Thoracic aorta (tissue), 2 donors: Measurements from ENCODE around the gene PLXDC1. TPM values are rescaled to one million over a fixed set of nuclear protein-coding genes. Genes with fewer than 3 reads are reported as not detected.

Experiments used
- ATAC-seq: fragments of 150-250 bp; one replicate; pipeline ENCODE4 v1.8.0; 2017; ENCODE audit warnings: low read depth; ENCODE audit not compliant: insufficient number of reproducible peaks, low FRiP score
- DNase-seq: peaks from one replicate; pipeline ENCODE4 v3.0.0-alpha.2; 2020; ENCODE audit warnings: low spot score
- H3K27ac ChIP-seq, 2 donors: fragments of 200-600 bp; sonication (generic); 1 replicate in 1 of 2; 2 replicates in 1 of 2; pipeline ENCODE4 v1.5.1; 2016; ENCODE audit warnings: mild to moderate bottlenecking in 2 of 2, moderate library complexity in 2 of 2
- H3K27me3 ChIP-seq: fragments of 200-600 bp; sonication (generic); replicated peaks from 2 replicates; pipeline ENCODE4 v1.6.0; 2016; ENCODE audit warnings: mild to moderate bottlenecking; ENCODE audit not compliant: insufficient read depth
- H3K36me3 ChIP-seq: fragments of 200-600 bp; sonication (generic); one replicate; pipeline ENCODE4 v1.5.1; 2016
- H3K4me1 ChIP-seq, 2 donors: fragments of 200-600 bp; sonication (generic); 1 replicate in 1 of 2; 2 replicates in 1 of 2; pipeline versions ENCODE4 v1.5.1 to v1.6.0; 2016; ENCODE audit warnings: low read depth in 2 of 2, mild to moderate bottlenecking in 1 of 2; ENCODE audit not compliant: control insufficient read depth in 1 of 2
- H3K4me3 ChIP-seq: fragments of 200-600 bp; sonication (generic); 2 replicates; pipeline ENCODE4 v1.5.1; 2016; ENCODE audit warnings: mild to moderate bottlenecking
- H3K9me3 ChIP-seq: fragments of 200-600 bp; sonication (generic); 2 replicates; pipeline ENCODE4 v1.5.1; 2016
- total RNA-seq, 2 donors: library from RNA; depleted of rRNA; stranded (reverse); fragments of >200 nt; gene quantifications; one replicate each; pipeline versions ENCODE4 v1.1.0 to v1.2.3, GENCODE V29; 2016
- TF ChIP-seq, protein P1 (sequence below): fragments of 200-600 bp; sonication (generic); IDR thresholded peaks from one replicate; pipeline ENCODE4 v1.5.1; 2019; ENCODE audit warnings: antibody characterized with exemption

The PLXDC1 gene
- total RNA-seq, 2 donors from 2014 or later = 7.0 to 13.9 TPM

DNA sequence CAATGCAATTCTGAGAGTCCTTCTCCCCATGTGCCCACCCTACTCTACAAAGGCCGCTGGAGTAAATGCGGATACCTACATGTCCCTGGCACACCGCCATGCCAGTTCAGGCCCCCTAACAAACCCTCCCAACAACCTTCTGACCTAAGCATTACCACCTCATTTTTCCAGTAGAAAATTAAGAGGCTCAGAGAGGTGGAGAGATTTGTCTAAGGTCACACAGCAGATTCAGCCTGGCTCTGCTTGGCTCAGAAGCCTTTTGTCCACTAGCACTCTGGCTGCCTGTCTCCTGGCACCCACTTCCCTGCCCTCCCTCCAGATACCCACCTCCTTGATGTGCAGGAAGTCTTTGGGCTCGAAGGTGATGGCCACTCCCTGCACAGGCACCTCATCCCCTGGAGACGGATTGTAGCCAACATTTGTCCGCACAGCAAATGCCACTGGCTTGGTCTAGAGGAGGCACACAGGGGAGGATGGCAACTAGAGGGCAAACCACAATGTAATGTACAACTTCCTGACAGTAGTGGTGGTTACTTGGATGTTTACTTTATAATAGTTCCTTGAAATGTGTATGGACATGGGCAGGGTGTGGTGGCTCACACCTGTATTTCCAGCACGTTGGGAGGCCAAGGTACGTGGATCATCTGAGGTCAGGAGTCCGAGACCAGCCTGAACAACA is 35.9 kb upstream of the PLXDC1 start:
- ATAC-seq = no peak
- no peak overlapping the region for H3K4me3 ChIP-seq
- TF ChIP-seq, protein P1, sequence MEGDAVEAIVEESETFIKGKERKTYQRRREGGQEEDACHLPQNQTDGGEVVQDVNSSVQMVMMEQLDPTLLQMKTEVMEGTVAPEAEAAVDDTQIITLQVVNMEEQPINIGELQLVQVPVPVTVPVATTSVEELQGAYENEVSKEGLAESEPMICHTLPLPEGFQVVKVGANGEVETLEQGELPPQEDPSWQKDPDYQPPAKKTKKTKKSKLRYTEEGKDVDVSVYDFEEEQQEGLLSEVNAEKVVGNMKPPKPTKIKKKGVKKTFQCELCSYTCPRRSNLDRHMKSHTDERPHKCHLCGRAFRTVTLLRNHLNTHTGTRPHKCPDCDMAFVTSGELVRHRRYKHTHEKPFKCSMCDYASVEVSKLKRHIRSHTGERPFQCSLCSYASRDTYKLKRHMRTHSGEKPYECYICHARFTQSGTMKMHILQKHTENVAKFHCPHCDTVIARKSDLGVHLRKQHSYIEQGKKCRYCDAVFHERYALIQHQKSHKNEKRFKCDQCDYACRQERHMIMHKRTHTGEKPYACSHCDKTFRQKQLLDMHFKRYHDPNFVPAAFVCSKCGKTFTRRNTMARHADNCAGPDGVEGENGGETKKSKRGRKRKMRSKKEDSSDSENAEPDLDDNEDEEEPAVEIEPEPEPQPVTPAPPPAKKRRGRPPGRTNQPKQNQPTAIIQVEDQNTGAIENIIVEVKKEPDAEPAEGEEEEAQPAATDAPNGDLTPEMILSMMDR = no peak
- H3K27ac ChIP-seq = no peak overlapping the region
- no peaks in the 10 kb centered on the region for H3K4me1 ChIP-seq
- no peak for DNase-seq
- no peaks in the 10 kb centered on the region for H3K9me3 ChIP-seq
- peaks cover 81% of the 10 kb centered on the region for H3K36me3 ChIP-seq
- no peaks in the 10 kb centered on the region for H3K27me3 ChIP-seq

DNA sequence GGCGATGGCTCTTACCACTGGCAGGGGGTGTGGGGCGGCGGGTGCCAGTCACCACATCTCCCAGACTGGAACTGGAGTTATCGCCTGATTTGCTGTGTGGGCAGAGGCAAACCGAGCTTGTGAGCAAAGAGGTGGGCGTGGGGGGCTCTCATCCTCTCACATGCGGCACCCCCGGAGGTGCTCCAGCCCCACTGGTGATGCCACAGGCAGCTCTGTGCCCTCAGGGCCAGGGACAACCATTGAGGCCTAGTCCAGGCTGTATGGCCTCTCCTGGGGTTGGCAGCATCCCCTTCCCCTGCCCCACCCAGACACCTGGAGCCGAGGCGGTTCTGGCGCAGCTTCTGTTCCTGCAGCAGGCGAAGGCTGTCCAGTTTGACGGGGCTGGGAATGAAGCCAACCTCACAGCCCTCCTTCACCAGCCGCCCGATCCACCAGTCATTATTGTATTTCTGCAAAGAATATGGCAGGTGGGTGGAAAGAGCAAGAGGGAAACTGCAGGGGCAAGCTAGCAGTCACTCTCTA is 35.1 kb upstream of the PLXDC1 start:
- H3K36me3 ChIP-seq = peaks cover 75% of the 10 kb centered on the region

DNA sequence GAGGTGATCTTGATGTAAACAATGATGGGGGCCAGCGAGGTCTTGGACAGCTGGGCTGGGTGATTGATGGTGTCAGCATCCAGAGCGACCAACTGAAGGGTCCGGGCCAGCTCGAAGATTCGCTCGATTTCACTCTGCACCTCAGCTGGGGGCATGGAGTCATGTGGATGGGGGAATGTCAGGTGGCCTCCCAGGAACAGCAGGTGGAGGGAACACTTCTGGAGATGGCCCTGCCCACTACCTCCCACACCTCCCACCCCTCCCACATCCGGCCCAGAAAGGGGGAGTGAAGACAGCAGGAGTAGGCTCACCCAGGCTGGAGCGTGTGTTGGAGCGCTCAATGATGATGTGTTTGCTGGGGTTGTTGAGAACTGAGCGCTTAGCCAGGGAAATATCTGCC is 32.3 kb upstream of the PLXDC1 start:
- Histone ChIP-seq H3K4me3 (no peak overlapping the region), H3K27me3 (no peaks in the 10 kb centered on the region), H3K27ac (no peak overlapping the region), H3K9me3 (no peaks in the 10 kb centered on the region), H3K36me3 (peaks cover 64% of the 10 kb centered on the region), H3K4me1 (no peaks in the 10 kb centered on the region)
- no peak for ATAC-seq
- no peak for DNase-seq
- TF ChIP-seq, protein P1 = no peak

More for the DNA sequence above, 35.1 kb upstream of the PLXDC1 start:
- no peak overlapping the region for H3K4me3 ChIP-seq
- no peaks in the 10 kb centered on the region for H3K4me1 ChIP-seq
- no peak overlapping the region for H3K27ac ChIP-seq
- H3K27me3 ChIP-seq = no peaks in the 10 kb centered on the region
- no peaks in the 10 kb centered on the region for H3K9me3 ChIP-seq
- DNase-seq (no peak), ATAC-seq (no peak)
- TF ChIP-seq, protein P1 = no peak

DNA sequence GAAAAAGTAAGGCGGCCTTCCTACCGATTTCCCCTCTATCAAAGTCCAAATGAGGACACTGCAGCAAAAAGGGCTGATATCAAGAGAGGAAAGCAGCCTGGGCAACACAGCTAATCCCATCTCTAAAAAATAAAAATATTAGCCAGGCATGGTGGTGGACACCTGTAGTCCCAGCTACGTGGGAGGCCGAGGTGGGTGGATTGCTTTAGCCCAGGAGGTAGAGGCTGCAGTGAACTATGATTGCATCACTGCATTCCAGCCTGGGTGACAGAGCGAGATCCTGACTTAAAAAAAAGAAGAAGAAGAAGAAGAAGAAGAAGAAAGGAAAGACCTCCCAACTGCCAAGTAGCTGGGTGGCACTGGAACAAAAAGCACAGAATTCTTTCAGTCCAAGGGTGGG is 31.6 kb upstream of the PLXDC1 start:
- Histone ChIP-seq H3K27me3 (no peaks in the 10 kb centered on the region), H3K4me1 (no peaks in the 10 kb centered on the region), H3K4me3 (no peak overlapping the region), H3K36me3 (peaks cover 58% of the 10 kb centered on the region), H3K27ac (no peak overlapping the region), H3K9me3 (no peaks in the 10 kb centered on the region)
- ATAC-seq (no peak), DNase-seq (no peak)
- TF ChIP-seq, protein P1 = no peak

DNA sequence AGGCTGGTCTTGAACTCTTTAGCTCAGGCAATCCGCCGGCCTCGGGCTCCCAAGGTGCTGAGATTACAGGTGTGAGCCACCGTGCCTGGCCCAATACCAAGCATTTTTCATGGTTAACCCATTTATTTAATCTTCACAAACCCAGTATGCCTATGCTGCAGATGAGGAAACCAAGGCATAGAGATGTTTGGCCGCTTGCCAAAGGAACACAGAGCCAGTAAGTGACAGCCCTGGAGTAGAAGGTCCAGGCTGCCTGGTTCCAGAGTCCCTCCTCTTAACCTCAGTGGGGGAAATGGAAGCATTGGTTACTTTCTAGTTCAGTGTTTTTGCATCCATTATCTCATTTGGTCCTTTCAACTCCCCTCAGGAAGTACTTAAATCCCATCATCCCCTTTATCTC is 29.9 kb upstream of the PLXDC1 start:
- DNase-seq = no peak
- H3K27me3 ChIP-seq = no peaks in the 10 kb centered on the region
- H3K27ac ChIP-seq = no peak overlapping the region
- H3K36me3 ChIP-seq = peaks cover 50% of the 10 kb centered on the region
- TF ChIP-seq, protein P1 = no peak
- no peak overlapping the region for H3K4me3 ChIP-seq
- no peak for ATAC-seq
- H3K4me1 ChIP-seq = peaks cover 0 to 6% of the 10 kb centered on the region in 2 donors
- H3K9me3 ChIP-seq = no peaks in the 10 kb centered on the region
